KMS-11 (cell line): ENCODE results near the gene OAF.

Source experiments
- H2AFZ ChIP-seq: fragments of 200-600 bp; sonication (generic); 2 replicates; pipeline ENCODE4 v1.6.1; 2016; ENCODE audit warnings: antibody characterized with exemption, mixed run types, low read depth
- H3K27ac ChIP-seq: fragments of 200-600 bp; sonication (generic); 2 replicates; pipeline ENCODE4 v1.6.1; 2016; ENCODE audit warnings: mild to moderate bottlenecking, mixed run types
- H3K27me3 ChIP-seq: fragments of 200-600 bp; sonication (generic); 2 replicates; pipeline ENCODE4 v1.6.1; 2017; ENCODE audit warnings: mild to moderate bottlenecking, low read depth, mixed run types, moderate library complexity; ENCODE audit not compliant: insufficient read depth
- H3K36me3 ChIP-seq: fragments of 200-600 bp; sonication (generic); 2 replicates; pipeline ENCODE4 v1.6.1; 2017; ENCODE audit warnings: mild to moderate bottlenecking, mixed run types; ENCODE audit not compliant: insufficient read depth
- H3K4me1 ChIP-seq: fragments of 200-600 bp; sonication (generic); 2 replicates; pipeline ENCODE4 v1.6.1; 2016; ENCODE audit warnings: mild to moderate bottlenecking, low read depth, mixed run types; ENCODE audit not compliant: poor library complexity, severe bottlenecking
- H3K4me2 ChIP-seq: fragments of 200-600 bp; sonication (generic); 2 replicates; pipeline ENCODE4 v1.7.0; 2016; ENCODE audit warnings: mild to moderate bottlenecking, mixed run types
- H3K4me3 ChIP-seq: fragments of 200-600 bp; sonication (generic); IDR thresholded peaks from 2 replicates; pipeline ENCODE4 v1.6.1; 2017; ENCODE audit warnings: low read depth, low read length, mixed read lengths; ENCODE audit not compliant: insufficient read depth
- H3K79me2 ChIP-seq: fragments of 200-600 bp; sonication (generic); 2 replicates; pipeline ENCODE4 v1.6.1; 2016; ENCODE audit warnings: low read depth, mixed run types; ENCODE audit not compliant: insufficient read depth
- H3K9ac ChIP-seq: fragments of 200-600 bp; sonication (generic); 2 replicates; pipeline ENCODE4 v1.6.1; 2016; ENCODE audit warnings: mild to moderate bottlenecking, mixed run types
- H4K20me1 ChIP-seq: fragments of 200-600 bp; sonication (generic); 2 replicates; pipeline ENCODE4 v1.6.1; 2016; ENCODE audit warnings: mild to moderate bottlenecking, mixed run types; ENCODE audit not compliant: insufficient read depth
- CTCF ChIP-seq: fragments of 200-600 bp; sonication (generic); conservative IDR thresholded peaks from 2 replicates; pipeline ENCODE4 v1.6.1; 2017; ENCODE audit warnings: low read depth, mild to moderate bottlenecking, antibody characterized with exemption, low read length, moderate library complexity, mixed read lengths

The OAF gene

GRCh38 chr11:120197977-120198376 lies 12.9 kb upstream of the OAF start:
- Histone ChIP-seq H3K4me2 (no peak overlapping the region), H3K4me3 (no peak overlapping the region), H3K4me1 (no peaks in the 10 kb centered on the region), H3K79me2 (no peaks in the 10 kb centered on the region), H2AFZ (no peak overlapping the region), H3K27me3 (no peaks in the 10 kb centered on the region), H3K36me3 (no peaks in the 10 kb centered on the region), H4K20me1 (no peaks in the 10 kb centered on the region), H3K27ac (no peak overlapping the region), H3K9ac (no peak overlapping the region)
- TF ChIP-seq CTCF: no peak

GRCh38 chr11:120198403-120198786 lies 12.4 kb upstream of the OAF start:
- H3K27ac ChIP-seq: no peak overlapping the region
- no peaks in the 10 kb centered on the region for H3K79me2 ChIP-seq
- H3K27me3 ChIP-seq: no peaks in the 10 kb centered on the region
- no peaks in the 10 kb centered on the region for H3K36me3 ChIP-seq
- H4K20me1 ChIP-seq: no peaks in the 10 kb centered on the region
- H2AFZ ChIP-seq: no peak overlapping the region
- no peak overlapping the region for H3K9ac ChIP-seq
- no peak overlapping the region for H3K4me2 ChIP-seq
- TF ChIP-seq CTCF: no peak
- H3K4me3 ChIP-seq: no peak overlapping the region
- H3K4me1 ChIP-seq: no peaks in the 10 kb centered on the region

GRCh38 chr11:120198787-120199469 lies 11.9 kb upstream of the OAF start:
- Histone ChIP-seq H3K36me3 (no peaks in the 10 kb centered on the region), H3K9ac (no peak overlapping the region), H3K4me2 (no peak overlapping the region), H3K4me1 (no peaks in the 10 kb centered on the region), H4K20me1 (no peaks in the 10 kb centered on the region), H3K4me3 (no peak overlapping the region), H3K79me2 (no peaks in the 10 kb centered on the region), H2AFZ (no peak overlapping the region), H3K27me3 (no peaks in the 10 kb centered on the region), H3K27ac (no peak overlapping the region)
- TF ChIP-seq CTCF: no peak

- Histone ChIP-seq H3K4me3 (no peak overlapping the region), H3K27me3 (no peaks in the 10 kb centered on the region), H3K36me3 (no peaks in the 10 kb centered on the region), H2AFZ (no peak overlapping the region), H3K79me2 (no peaks in the 10 kb centered on the region), H3K4me2 (no peak overlapping the region), H3K9ac (no peak overlapping the region), H3K4me1 (no peaks in the 10 kb centered on the region), H3K27ac (no peak overlapping the region), H4K20me1 (no peaks in the 10 kb centered on the region)
- no peak for TF ChIP-seq CTCF
Measured at GRCh38 chr11:120199613-120200012, 11.2 kb upstream of the OAF start.
